Right lobe of liver (tissue), 6 donors: Measurements from ENCODE around the gene PLAAT4. TPM values are rescaled to one million over a fixed set of nuclear protein-coding genes. Genes with fewer than 3 reads are reported as not detected.

Experiments used
- ATAC-seq, 4 donors: fragments of 200-7000 bp; cut with Tn5 transposase; one replicate each; pipeline ENCODE4 v1.9.1; 2020; ENCODE audit warnings: mild to moderate bottlenecking in 4 of 4, moderate library complexity in 4 of 4
- DNase-seq, 3 donors: peaks; one replicate each; pipeline ENCODE4 v3.0.0-alpha.2; 2020
- H3K27ac ChIP-seq, 3 donors: fragments of 200-600 bp; one replicate each; pipeline ENCODE4 v1.8.0; 2022
- H3K27me3 ChIP-seq, 2 donors: fragments of 200-600 bp; one replicate each; pipeline ENCODE4 v1.8.0; 2022
- H3K36me3 ChIP-seq, 4 donors: fragments of 200-600 bp; sonication (generic) in 1 of 4; one replicate each; pipeline versions ENCODE4 v1.5.1 to v1.8.0; 2017 to 2022; ENCODE audit warnings: control low read depth in 1 of 4
- H3K4me1 ChIP-seq, 4 donors: fragments of 200-600 bp; sonication (generic) in 1 of 4; one replicate each; pipeline versions ENCODE4 v1.5.1 to v1.8.0; 2017 to 2022; ENCODE audit warnings: control low read depth in 1 of 4
- H3K4me3 ChIP-seq, 3 donors: fragments of 200-600 bp; one replicate each; pipeline ENCODE4 v1.8.0; 2022
- H3K9me3 ChIP-seq, 4 donors: fragments of 200-600 bp; sonication (generic) in 1 of 4; one replicate each; pipeline versions ENCODE4 v1.5.1 to v1.8.0; 2017 to 2022; ENCODE audit warnings: control low read depth in 1 of 4
- POLR2A ChIP-seq: fragments of 450-650 bp; IDR thresholded peaks from one replicate; pipeline ENCODE4 v1.6.1; 2017; ENCODE audit warnings: antibody characterized with exemption, mild to moderate bottlenecking
- WGBS: methylation state at CpG from one replicate; pipeline ENCODE4 v1.1.6; 2018; ENCODE audit warnings: low coverage, low lambda C conversion rate; ENCODE audit not compliant: insufficient coverage; ENCODE audit errors: missing lambda C conversion rate; 5-methylcytosine and 5-hydroxymethylcytosine counted together
- intact Hi-C, 2 donors: fragments of 100-400 bp; cut with DNase I; formaldehyde crosslinking; loops; one replicate each; pipeline versions ENCODE4 v1.11.2 to v1.14.1; 2022
- total RNA-seq, 6 experiments: library from RNA; depleted of rRNA in 2 of 6; stranded (reverse); fragments of >200 nt in 2 of 6; fragmentation: NEBNext Ultra II Directional in 3 of 6; extraction: Animal tissue kit (Norgen Biotek cat#: 25700) in 3 of 6; gene quantifications; one replicate each; pipeline versions ENCODE4 v1.1.0 to v1.2.4, GENCODE V29; 2016 to 2023
- TF ChIP-seq, protein P1 (sequence below), 4 donors: fragments of 200-600 bp in 3 of 4; fragments of 450-650 bp in 1 of 4; IDR thresholded peaks; one replicate each; pipeline versions ENCODE4 v1.5.1 to v1.8.0; 2016 to 2022; ENCODE audit warnings: antibody characterized with exemption in 4 of 4, mild to moderate bottlenecking in 2 of 4
- donor health status: DM: no; HTN: yes; CAD: no.
- donor health status: DM: no; HTN: no; CAD: no.
- donor health status: DM: no; HTN: no; CAD: no.
- donor health status: DM: no; HTN: yes; CAD: no.
- donor health status: DM: no; HTN: yes; CAD: no.

The PLAAT4 gene
- total RNA-seq, 6 experiments from 2014 or later: 15.9 to 56.8 (median 47.0) TPM

DNA sequence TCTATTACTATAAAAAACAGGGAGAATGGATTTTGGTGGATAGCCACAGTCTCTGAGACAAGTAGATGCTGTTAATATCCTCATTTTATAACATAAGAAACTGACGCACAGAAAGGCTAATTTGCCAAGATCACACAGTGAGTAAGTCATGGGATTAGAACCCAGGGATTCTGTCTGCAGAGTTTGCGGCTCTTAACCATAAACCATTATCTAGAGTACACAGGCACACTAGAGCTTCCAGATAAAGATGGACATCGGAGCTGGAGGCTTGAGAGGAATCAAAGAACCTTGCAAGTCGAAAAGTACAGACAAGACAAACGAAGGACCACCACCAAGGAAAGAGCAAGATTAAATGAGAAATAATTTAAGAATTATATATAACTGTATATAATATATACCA is 19.5 kb upstream of the PLAAT4 start:
- no peak for ATAC-seq
- Histone ChIP-seq H3K4me1 (no peaks in the 10 kb centered on the region), H3K27ac (no peak overlapping the region), H3K36me3 (no peaks in the 10 kb centered on the region), H3K9me3 (no peaks in the 10 kb centered on the region), H3K4me3 (no peak overlapping the region), H3K27me3 (no peaks in the 10 kb centered on the region)
- no peak for TF ChIP-seq POLR2A
- TF ChIP-seq, protein P1, sequence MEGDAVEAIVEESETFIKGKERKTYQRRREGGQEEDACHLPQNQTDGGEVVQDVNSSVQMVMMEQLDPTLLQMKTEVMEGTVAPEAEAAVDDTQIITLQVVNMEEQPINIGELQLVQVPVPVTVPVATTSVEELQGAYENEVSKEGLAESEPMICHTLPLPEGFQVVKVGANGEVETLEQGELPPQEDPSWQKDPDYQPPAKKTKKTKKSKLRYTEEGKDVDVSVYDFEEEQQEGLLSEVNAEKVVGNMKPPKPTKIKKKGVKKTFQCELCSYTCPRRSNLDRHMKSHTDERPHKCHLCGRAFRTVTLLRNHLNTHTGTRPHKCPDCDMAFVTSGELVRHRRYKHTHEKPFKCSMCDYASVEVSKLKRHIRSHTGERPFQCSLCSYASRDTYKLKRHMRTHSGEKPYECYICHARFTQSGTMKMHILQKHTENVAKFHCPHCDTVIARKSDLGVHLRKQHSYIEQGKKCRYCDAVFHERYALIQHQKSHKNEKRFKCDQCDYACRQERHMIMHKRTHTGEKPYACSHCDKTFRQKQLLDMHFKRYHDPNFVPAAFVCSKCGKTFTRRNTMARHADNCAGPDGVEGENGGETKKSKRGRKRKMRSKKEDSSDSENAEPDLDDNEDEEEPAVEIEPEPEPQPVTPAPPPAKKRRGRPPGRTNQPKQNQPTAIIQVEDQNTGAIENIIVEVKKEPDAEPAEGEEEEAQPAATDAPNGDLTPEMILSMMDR (IDR thresholded peaks at IDR 0.05): no peak
- WGBS: 96% methylated on average over 5 of the region's 5 CpGs
- no peak for DNase-seq
- intact Hi-C loops: no loop called here

DNA sequence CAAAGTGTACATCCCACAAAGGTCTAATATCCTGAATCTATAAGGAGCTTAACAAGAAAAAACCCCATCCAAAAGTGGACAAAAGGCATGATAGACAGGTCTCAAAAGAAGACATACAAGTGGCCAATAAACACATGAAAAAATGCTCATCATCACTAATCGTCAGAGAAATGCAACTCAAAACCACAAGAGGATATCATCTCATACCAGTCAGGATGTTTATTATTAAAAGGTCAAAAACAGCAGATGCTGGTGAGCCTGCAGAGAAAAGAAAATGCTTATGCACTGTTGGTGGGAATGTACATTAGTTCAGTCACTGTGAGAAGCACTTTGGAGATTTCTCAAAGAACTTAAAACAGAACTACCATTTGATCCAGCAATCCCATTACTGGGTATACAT is 18.1 kb upstream of the PLAAT4 start:
- 25% methylated on average over 1 of the region's 1 CpG for WGBS
- ATAC-seq (no peak), DNase-seq (no peak)
- H3K27me3 ChIP-seq: no peaks in the 10 kb centered on the region
- no peak for TF ChIP-seq POLR2A
- TF ChIP-seq, protein P1 (IDR thresholded peaks at IDR 0.05): no peak
- no peaks in the 10 kb centered on the region for H3K36me3 ChIP-seq
- intact Hi-C loops: no loop called here
- H3K9me3 ChIP-seq: no peaks in the 10 kb centered on the region
- no peak overlapping the region for H3K4me3 ChIP-seq
- no peak overlapping the region for H3K27ac ChIP-seq
- no peaks in the 10 kb centered on the region for H3K4me1 ChIP-seq

DNA sequence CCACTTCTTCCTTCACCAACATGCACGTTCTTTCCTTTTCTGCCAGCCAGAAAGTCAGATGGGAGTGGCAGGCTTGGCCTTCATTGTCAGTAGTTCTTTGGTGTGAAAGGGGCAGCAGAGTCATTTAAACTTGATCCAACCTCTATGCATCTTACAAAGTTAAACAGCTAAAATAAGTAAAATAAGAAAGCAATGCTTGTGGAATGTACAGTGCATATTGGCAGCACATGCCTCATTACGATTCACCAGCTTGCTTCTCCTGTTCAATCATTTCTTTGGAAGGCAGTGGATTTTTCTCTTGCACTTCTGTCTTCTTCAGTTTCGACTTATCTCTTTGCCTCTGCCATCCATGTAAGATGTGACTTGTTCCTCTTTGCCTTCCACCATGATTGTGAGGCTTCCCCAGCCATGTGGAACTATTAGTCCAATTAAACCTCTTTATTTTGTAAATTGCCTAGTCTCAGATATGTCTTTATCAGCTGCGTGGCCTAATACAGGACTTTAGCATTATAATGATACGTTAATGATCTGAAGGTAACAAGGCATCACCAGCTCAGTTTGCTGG is 15.9 kb upstream of the PLAAT4 start:
- no peak for DNase-seq
- 82% methylated on average over 5 of the region's 5 CpGs for WGBS
- no peak for ATAC-seq

DNA sequence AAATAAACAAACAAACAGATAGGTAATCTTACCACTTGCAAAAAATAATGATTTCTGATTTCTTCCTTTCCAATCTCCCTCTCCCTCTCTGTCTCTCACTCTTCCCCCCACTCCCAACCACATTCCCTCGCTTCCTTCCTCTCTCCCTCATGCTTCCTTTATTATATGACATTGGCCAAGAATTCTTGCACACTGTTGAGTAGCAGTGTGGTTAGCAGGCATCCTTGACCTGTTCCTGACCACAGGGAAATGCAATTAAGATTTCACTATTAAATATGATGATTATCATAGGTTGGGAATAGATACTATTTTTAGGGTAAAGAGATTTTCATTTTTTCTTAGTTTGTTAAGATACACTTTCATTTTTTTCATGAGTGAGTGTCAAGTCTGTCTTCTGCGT is 14.7 kb upstream of the PLAAT4 start:
- Histone ChIP-seq H3K36me3 (no peaks in the 10 kb centered on the region), H3K9me3 (no peaks in the 10 kb centered on the region), H3K27me3 (no peaks in the 10 kb centered on the region), H3K4me1 (no peaks in the 10 kb centered on the region), H3K4me3 (no peak overlapping the region), H3K27ac (no peak overlapping the region)
- TF ChIP-seq, protein P1 (IDR thresholded peaks at IDR 0.05): no peak
- no peak for TF ChIP-seq POLR2A
- DNase-seq: no peak
- WGBS: 85% methylated on average over 2 of the region's 2 CpGs
- ATAC-seq: no peak
- intact Hi-C loops: no loop called here

More for the DNA sequence above, 15.9 kb upstream of the PLAAT4 start:
- no peaks in the 10 kb centered on the region for H3K9me3 ChIP-seq
- intact Hi-C loops: no loop called here
- H3K27ac ChIP-seq: no peak overlapping the region
- TF ChIP-seq, protein P1 (IDR thresholded peaks at IDR 0.05): no peak
- no peak for TF ChIP-seq POLR2A
- H3K27me3 ChIP-seq: no peaks in the 10 kb centered on the region
- no peak overlapping the region for H3K4me3 ChIP-seq
- H3K4me1 ChIP-seq: no peaks in the 10 kb centered on the region
- H3K36me3 ChIP-seq: no peaks in the 10 kb centered on the region

DNA sequence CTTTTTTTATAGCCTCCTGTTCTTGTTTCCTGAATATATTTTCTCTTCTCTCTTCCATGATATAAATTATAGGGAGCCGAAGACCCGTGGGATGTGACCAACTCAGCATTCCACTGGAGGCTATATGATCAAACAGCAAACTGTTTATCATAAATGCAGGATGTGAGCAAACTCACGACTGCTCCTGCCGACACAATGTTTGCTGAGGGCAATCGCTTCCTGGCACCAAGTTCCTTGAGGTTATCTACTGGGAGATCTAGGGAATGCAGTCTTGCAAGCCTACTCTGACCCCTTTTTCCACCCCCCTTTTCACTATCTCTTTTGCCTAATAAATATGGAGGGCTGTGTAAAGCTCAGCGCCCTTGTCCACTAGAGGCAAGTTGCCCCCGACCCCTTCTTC is 13.5 kb upstream of the PLAAT4 start:
- TF ChIP-seq, protein P1 (IDR thresholded peaks at IDR 0.05): no peak
- TF ChIP-seq POLR2A: no peak
- 67% methylated on average over 7 of the region's 7 CpGs for WGBS

More for the DNA sequence above, 13.5 kb upstream of the PLAAT4 start:
- Histone ChIP-seq H3K27me3 (no peaks in the 10 kb centered on the region), H3K27ac (no peak overlapping the region), H3K36me3 (no peaks in the 10 kb centered on the region), H3K4me1 (no peaks in the 10 kb centered on the region), H3K4me3 (no peak overlapping the region), H3K9me3 (no peaks in the 10 kb centered on the region)
- DNase-seq: no peak
- ATAC-seq: no peak
- intact Hi-C loops: no loop called here
